Iris pigment epithelial cell (primary cell): ENCODE results near the gene MCHR1.
"Not testable (repeated sequence)": the region's sequence is repeated elsewhere in the genome, so short reads cannot be mapped to it uniquely, and the experiment has no call there.

Experiments
- DNase-seq: peaks from one replicate; pipeline ENCODE4 v3.0.0-alpha.2; 2011; ENCODE audit warnings: low read depth

The MCHR1 gene

DNA sequence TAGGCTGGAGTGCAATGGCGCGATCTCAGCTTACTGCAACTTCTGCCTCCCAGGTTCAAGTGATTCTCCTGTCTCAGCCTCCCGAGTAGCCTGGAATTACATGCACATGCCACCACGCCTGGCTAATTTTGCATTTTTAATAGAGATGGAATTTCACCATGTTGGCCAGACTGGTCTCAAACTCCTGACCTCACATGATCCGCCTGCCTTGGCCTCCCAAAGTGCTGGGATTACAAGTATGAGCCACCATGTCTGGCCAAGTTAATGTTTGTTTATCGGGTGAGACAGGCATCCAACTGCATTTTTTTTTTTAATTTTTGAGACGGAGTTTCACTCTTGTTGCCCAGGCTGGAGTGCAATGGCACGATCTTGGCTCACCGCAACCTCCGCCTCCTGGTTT lies 22.6 kb upstream of the MCHR1 start:
- DNase-seq = not testable (repeated sequence)

DNA sequence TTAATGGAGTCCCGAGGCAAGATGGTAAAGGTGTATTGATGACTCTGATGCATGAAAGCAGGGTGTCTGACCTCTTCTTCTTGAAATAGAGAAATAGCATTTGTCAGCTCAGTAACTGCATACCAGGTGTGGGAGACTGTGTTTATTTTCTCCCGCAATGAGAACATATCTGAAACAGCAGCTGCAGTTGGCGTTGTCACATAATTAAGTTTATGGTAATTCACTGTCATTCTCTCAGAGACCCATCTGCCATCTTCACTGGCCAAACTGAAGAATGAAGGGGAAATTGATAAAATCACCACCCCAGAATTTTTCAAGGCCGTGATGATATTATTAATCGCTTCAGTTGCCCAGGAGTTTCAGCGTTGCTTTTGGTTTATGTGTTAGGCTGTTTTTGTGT lies 20.1 kb upstream of the MCHR1 start:
- DNase-seq = no peak

DNA sequence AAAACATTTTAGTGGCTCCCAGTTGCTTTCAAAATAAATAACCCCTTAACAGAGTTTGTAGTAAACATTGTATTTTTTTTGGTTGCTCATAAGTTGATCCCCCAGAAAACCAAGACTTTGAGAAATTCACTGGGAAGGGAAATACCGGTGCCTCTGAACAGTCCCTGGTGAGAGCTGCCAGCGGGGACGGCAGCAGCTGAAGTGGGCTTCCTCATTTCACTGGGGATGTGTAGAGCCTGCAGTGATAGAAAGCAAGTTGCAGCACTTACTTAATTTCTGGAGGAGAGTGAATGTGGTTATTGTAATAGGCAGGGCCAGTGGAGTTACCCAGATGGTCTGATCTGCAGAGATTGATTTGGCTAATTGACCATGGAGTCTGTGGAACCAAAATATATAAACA lies 18.6 kb upstream of the MCHR1 start:
- DNase-seq = no peak

DNA sequence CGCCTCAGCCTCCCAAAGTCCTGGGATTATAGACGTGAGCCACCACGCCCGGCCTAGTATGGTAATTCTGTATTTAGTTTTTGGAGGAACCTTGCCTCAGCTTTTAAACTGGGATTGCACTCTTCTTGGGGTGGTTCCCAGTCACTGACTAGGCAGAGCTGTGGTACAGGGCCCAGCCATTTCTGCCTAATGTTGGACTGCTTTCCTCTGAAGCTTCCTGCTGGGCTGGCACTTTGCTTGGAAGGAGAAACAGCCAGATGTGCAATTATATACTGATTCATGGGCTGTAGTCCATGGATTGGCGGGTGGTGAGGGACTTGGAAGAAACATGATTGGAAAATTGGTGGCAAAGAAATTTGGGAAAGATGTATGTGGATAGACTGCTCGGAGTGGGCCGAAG lies 17.6 kb upstream of the MCHR1 start:
- DNase-seq = no peak

DNA sequence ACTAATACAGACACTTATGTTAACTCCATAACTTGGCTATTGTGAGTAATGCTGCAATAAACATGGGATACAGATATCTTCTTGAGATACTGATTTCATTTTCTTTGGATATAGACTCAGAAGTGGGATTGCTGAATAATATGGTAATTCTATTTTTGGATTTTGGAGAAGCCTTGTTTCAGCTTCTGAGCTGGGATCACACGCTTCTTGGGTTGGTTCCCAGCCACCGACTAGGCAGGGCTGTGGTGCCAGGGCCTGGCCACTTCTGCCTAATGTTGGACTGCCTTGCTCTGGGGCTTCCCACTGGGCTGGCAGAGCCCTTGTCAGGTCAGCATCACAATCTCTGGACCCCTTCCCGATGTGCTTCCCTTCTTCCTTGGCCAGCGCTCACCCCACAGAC lies 14.0 kb upstream of the MCHR1 start:
- peak; percentile 18 for DNase-seq

DNA sequence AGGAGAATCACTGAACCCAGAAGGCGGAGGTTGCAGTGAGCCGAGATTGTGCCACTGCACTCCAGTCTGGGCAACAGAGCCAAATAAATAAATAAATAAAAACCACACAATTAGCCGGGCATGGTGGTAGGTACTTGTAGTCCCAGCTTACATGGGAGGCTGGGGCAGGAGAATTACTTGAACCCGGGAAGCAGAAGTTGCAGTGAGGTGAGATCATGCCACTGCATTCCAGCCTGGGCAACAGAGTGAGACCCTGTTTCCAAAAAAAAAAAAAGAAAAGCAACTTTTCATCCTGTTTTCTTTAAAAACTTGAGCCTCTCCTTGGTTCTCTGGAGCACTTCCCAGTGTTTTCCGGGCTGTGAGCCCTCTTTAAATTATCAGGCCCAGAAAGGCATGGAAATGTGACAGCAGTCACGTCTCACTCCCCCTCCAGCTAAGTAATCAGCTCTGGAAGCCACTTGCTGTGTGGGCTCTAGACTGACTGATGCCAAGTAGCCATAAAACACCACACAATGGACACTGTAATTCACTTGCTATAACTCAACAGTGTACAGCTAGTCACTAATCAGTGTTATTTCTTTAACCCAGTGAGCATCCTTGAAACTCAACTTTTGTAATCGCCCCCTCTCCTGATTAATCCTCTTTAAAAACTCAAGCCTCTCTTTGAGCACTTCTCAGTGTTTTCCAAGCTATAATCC lies 13.0 kb upstream of the MCHR1 start:
- DNase-seq = no peak

DNA sequence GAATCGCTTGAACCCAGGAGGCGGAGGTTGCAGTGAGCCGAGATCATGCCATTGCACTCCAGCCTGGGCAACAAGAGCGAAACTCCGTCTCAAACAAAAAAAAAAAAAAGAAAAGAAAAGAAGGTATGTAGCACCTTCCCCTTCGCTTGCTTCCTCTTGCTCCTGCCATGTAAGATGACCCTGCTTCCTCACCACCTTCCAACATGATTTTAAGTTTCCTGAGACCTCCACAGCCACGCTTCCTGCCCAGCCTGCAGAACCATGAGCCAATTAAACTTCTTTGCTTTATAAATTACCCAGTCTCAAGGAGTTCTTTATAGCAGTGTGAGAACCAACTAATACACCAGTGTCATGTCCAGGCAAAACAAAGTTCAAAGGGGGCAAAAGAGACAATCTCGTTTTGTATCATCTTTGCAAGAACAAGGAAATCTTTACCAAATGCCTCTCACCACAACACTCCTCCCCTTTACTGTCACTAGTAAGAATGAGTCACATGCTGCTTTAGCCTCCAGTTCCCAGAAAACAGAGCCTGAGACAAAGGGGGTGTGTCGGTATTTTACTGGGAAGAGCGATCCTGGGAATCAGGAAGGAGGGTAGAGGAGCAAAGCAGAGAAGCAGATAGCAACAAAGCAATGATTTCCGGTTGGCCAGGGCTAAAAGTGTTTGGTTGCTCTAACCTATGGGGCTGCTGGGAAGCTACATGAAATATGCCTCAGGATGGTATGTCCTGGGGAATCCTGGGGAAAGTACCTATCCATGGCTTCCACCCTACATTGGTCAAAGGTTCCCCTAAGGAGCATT lies 10.5 kb upstream of the MCHR1 start:
- DNase-seq = peak; percentile 78

DNA sequence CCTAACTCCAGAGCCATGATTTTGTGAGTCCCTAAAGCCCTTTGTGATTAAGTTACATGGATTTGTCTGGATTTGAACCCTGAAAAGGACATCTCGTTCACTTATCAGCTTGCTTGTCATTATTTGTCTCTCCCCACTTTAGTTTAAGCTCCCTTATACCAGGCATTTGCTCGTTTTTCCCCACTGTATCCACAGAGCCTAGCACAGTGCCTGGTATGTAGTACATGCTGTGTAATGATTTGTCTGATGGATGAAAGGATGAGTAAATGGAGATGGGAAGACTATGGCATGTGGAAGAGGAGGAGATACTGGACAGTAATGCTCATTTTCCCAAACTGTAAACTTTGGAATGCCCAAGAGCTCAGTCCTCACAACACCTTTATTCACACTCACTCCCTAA lies 9.2 kb upstream of the MCHR1 start:
- DNase-seq = no peak

DNA sequence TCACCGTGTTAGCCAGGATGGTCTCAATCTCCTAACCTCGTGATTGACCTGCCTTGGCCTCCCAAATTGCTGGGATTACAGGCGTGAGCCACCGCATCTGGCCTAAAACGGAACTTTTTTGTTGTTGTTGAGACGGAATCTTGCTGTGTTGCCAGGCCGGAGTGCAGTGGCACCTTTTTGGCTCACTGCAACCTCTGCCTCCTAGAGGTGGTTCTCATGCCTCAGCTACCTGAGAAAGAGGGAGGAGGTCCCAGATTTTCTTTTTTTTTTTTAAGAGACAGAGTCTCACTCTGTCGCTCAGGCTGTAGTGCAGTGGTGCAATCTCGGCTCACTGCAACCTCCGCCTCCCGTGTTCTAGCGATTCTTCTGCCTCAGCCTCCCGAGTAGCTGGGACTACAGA lies 7.9 kb upstream of the MCHR1 start:
- no peak for DNase-seq

DNA sequence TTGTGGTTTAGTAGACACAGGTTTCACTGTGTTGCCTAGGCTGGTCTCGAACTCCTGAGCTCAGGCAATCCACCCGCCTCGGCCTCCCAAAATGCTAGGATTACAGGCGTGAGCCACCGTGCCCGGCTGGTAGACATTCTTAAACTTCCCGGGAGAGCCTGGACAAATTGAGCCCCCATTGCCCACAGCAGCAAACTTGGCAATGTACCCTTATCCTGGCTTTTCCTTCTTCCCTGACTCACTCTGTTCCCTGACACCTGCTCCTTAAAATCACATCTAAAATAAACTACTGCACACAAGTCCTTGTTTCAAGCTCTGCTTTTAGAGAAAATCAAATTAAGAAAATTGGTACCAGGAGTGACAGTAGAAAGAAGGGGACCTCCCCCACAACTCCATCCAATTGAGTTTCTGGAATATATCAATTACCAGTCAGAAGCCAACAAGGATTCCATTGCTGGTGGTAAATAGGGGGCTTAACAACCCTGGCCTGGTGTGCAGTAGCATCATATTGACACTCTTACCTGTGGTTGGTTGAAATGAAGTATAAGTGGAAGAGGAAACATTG lies 7.4 kb upstream of the MCHR1 start:
- no peak for DNase-seq

DNA sequence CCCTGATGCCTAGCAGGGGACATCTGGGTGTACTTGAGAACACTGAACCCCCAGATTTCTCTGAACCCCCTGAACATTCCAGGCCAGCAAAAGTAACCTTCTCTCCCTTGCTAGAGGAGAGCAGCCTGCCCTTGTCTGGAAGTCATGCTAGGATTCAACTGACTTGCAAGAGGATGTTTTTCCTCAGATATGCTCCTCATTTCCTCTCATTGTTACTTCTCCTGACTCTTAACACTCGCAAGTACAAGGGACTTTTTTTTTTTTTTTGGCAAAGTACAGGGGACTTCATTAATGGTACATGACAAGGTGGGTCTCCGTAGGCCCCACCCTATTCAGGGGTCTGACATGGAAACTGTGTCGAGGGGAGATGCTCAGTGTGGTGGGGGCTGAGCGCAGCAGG lies 6.3 kb upstream of the MCHR1 start:
- no peak for DNase-seq

DNA sequence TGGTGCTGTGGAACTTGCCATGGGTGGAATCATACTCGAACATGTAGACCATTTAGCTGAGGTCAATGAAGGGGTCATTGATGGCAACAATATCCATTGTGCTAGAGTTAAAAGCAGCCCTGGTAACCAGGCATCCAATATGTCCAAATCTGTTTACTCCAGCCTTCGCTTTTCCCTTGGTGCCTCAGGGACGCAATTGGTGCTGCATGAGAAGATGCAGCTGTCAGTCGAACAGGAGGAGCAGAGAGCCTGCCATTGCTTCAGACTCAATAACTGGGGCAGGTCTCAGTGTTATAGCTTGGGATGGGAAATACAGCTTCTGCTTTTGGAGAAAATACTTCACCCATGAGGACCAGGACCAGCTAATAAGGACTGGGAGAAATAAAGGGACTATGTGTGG lies 5.0 kb upstream of the MCHR1 start:
- DNase-seq = no peak

DNA sequence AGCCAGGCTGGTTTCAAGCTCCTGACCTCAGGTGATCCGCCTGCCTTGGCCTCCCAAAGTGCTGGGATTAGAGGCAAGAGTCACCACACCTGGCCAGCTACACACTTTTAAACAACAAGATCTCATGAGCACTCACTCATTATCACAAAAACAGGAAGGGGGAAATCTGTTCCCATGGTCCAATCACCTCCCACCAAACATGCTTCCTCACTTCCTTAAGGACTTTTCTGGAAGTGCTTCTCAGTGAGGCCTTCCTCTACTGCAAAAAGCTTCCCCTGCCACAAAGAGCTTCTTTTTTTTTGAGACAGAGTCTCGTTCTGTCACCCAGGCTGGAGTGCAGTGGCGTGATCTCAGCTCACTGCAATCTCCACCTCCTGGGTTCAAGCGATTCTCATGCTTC lies 3.1 kb upstream of the MCHR1 start:
- DNase-seq = not testable (repeated sequence)

DNA sequence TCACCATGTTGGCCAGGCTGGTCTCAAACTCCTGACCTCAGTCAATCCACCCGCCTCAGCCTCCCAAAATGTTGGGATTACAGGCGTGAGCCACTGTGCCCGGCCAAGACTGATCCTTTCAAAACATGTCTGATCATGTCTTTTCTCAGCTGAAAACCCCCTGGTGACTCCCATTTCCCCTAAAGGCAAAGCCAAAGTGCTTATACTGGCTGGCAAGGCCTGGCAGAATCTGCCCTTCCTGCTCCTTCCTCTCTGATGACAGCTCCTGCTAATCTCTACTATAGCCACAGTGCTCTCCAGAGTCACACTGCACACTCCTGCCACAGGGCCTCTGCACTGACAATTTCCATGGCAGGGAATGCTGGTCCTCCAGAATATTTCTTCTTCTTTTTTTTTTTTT lies 2.6 kb upstream of the MCHR1 start:
- DNase-seq = no peak

DNA sequence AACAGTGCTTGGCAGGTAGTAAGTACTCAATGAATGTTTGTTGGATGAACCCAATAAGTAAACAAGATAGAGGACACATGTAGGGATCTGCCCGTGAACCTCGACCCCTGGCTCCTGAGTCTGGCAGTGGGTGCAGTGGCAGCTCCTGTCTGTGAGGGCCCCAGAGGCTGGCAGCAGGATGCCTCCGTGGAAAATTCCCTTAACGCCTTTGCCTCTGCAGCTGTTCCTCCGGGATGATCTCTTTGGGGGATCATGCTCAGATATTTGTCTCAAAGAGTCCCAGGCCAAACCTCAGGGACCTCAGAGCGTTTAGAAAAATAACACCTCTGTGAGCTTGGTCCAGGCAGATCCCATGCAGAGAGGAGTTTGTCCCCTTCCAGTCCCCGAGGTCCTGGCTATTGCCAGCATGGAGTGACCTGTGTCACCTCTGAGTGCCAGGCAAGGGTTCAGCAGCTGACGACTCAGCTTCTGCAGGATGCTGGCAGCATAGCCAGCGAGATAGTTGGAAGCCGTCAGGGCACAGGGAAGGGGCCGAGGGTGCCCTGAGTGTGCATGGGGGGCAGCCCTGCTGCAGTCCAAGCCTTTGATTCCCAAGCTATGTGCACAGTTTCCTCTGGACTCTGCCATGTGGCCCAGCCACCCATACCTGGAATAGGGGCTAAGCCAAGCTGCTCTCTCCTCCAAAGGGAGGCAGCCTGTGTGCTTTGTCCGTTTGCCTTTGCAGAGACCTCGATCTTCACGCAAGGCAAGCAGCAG lies 613 bp upstream of the MCHR1 start:
- DNase-seq = no peak

DNA sequence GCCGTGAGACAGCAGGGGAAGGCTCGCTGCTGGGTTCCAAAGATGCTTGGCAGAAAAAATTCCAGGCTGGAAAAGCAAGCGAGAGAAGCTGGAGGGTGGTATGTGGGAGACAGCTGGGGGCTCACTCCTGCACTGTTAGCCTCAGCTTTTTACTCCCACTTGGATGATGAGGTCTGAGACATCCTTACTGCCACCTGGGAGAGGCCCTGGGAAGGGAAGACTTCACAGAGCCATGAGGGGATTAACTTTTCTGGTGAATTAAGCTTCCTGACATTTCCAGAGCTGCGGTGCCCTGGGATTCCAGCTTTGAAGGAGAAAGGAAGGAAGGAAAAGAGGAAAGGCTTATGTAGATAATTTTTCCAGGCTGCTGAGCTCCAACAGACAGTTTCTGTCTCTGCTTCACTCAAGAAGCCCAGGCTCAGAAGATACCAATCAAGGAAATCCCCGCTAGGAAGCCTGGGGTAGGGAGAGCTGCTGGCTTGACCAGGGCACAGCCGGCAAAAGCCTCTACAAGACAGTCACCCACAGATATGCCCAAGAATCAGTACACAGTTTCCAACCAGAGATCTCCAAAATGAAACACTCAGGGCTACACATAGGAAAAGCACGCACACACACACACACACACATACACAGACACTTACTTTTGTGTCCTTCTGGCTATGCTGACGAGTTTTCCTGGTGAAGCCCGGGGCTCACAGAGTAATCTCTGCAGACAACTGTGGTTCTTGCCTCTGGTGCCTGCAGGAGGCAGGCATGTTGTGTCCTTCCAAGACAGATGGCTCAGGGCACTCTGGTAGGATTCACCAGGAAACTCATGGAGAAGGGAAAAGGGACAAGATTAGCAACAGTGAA lies 907 bp downstream of the MCHR1 start:
- DNase-seq = peak; percentile 17

DNA sequence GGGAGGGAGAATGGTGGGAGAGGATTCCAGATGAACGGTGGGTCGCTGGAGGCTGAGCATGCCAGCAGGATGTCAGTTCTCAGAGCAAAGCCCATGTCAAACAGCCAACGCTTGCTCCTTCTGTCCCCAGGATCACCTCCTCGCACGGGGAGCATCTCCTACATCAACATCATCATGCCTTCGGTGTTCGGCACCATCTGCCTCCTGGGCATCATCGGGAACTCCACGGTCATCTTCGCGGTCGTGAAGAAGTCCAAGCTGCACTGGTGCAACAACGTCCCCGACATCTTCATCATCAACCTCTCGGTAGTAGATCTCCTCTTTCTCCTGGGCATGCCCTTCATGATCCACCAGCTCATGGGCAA lies 1.5 kb downstream of the MCHR1 start:
- DNase-seq = no peak

DNA sequence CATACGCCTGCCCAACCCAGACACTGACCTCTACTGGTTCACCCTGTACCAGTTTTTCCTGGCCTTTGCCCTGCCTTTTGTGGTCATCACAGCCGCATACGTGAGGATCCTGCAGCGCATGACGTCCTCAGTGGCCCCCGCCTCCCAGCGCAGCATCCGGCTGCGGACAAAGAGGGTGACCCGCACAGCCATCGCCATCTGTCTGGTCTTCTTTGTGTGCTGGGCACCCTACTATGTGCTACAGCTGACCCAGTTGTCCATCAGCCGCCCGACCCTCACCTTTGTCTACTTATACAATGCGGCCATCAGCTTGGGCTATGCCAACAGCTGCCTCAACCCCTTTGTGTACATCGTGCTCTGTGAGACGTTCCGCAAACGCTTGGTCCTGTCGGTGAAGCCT lies 2.2 kb downstream of the MCHR1 start:
- no peak for DNase-seq

DNA sequence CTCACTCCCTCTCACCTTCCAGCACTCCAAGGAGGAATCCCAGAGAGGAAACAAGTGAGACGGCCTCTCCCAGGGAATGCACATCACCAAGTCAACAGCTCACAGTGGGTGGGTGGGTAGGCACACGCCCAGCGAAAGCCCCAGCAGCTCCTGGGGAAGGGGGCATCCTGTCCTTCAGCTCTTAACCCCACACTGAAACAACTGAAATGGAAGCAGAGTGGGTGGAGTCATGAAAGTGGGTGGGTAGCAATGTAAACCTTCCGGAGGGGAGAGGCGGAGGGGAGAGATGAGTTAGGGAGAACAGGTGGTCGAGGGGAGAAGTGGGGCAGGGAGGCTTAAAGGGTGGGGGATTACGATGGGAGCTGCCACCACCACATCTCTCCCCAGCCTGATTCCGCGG lies 5.4 kb downstream of the MCHR1 start:
- DNase-seq = no peak

DNA sequence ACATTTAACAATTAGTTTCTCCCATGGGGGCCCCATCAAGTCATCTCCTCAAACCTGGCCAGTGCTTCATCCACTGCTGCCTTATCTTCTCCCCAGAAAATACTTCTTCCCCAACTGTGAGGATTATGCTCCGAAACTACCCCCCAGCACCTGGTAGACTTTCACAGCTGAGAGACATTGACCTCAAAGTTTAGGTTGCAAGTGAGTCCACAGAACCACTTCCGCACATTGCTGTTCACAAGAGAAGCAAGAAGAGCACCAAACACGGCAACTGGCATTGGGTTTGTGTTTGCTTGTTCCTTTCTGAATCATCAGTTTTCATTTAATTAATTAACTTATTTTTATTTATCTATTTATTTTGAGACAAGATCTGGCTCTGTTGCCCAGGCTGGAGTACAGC lies 6.1 kb downstream of the MCHR1 start:
- no peak for DNase-seq

DNA sequence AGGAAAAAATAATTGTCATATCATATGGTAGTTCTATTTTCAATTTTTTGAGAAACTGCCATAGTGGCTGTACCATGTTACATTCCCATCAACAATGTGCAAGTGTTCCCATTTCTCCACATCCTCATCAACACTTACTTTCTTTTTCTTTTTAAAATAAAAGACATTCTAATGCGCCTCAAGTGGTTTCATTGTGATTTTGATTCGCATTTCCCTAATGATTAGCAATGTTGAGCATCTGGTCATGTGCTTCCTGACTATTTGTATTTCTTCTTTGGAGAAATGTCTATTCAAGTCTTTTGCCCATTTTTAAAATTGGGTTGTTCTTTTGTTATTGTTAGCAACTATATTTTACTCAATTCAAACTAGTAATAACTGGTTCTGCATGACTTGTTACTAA lies 8.4 kb downstream of the MCHR1 start:
- DNase-seq = no peak

DNA sequence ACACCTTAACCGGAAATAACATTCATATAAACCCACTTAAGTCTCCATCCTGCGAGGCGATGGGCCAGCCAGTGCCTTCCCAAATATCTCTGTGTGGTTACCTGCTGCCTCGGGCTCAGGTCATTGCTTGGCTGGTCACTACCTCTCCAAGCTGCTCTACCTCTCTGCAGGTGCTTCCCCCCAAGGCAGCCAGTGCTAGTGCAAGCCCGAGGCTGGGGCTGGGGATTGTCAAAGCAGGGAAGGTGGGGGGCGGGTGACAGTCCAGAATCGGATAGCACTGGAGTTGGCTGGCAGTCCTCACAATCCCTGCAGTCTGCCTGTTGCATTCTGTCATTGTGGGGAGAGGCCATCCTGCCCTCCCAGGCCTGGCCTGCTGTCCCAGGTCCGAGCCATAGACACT lies 11.1 kb downstream of the MCHR1 start:
- no peak for DNase-seq
